Spleen (tissue), 7 donors: ENCODE results near the gene DUSP15.

Source experiments
- CTCF ChIP-seq, 11 experiments: fragments of 200-600 bp in 7 of 11; fragments of 450-650 bp in 4 of 11; sonication (generic) in 4 of 11; IDR thresholded peaks in 8 of 11; conservative IDR thresholded peaks in 3 of 11; 1 replicate in 7 of 11; 2 replicates in 4 of 11; pipeline versions ENCODE4 v1.4.0 to v1.8.0; 2016 to 2021; ENCODE audit warnings: antibody characterized with exemption in 11 of 11, inconsistent platforms in 4 of 11, mild to moderate bottlenecking in 1 of 11
- POLR2A ChIP-seq, 3 donors: fragments of 450-650 bp; IDR thresholded peaks; one replicate each; pipeline ENCODE4 v1.5.1; 2017; ENCODE audit warnings: antibody characterized with exemption in 3 of 3, mild to moderate bottlenecking in 1 of 3
- POLR2AphosphoS5 ChIP-seq, 3 donors: sonication (generic); formaldehyde crosslinking; IDR thresholded peaks; one replicate each; pipeline ENCODE4 v1.5.1; 2017; ENCODE audit warnings: antibody characterized with exemption in 3 of 3
- donor health status: DM: no; HTN: no; CAD: no; lungs with moderate emphysema.
- donor health status: DM: no; HTN: no; CAD: no.
- donor health status: DM: no; HTN: no; CAD: no.

GRCh38 chr20:31909253-31910070, 39.1 kb upstream of the DUSP15 start:
- TF ChIP-seq CTCF (IDR thresholded peaks at IDR 0.05 in 8 of 11, conservative IDR thresholded peaks at IDR 0.05 in 3 of 11) (no peak), POLR2A (IDR thresholded peaks at IDR 0.05) (no peak), POLR2AphosphoS5 (IDR thresholded peaks at IDR 0.05) (no peak)
